Measurements from ENCODE around the gene C6orf163. TPM values are rescaled to one million over a fixed set of nuclear protein-coding genes. Genes with fewer than 3 reads are reported as not detected.

C6orf163 gene
- total RNA-seq, 1 experiment from 2014 or later, result 2.1 TPM

DNA sequence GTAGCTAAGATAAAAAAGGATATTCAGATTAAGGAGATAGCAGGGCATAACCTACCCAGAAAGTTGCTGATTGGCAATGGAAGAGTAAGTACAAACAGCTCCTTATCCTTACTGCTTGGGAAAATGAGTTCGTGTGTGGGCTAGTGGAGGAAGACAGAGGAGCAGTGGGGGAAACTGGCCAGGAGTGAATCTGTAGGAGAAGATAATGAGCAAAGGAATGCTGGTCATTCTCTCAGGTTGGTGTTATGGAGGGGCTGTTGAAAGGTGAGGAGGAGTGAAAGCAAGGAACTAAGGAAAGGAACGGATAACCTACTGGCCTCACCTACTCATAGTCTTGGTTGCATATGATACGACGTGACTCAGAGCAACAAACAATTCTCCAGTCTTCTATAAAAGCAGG, 8.2 kb upstream of the C6orf163 start:
- no TSS peak for BruUV-seq (replicated peaks)
- intact Hi-C loops (cut with micrococcal nuclease; ENCODE audit: unreplicated experiment), result no loop called here
- Histone ChIP-seq H3K4me1 (ENCODE audit: insufficient read depth, low read length, poor library complexity, severe bottlenecking) (peaks cover 15% of the 10 kb centered on the region), H3K27me3 (replicated peaks; ENCODE audit: insufficient read depth, low read depth, low read length, poor library complexity) (no peaks in the 10 kb centered on the region), H3K27ac (ENCODE audit: low read depth, low read length, poor library complexity, severe bottlenecking) (no peak overlapping the region), H3K4me3 (ENCODE audit: low read depth, low read length, poor library complexity, severe bottlenecking) (no peak overlapping the region), H3K9me3 (ENCODE audit: low read depth, low read length, poor library complexity, severe bottlenecking) (no peaks in the 10 kb centered on the region), H3K36me3 (ENCODE audit: insufficient read depth, low read length, poor library complexity, severe bottlenecking) (no peaks in the 10 kb centered on the region)
- no peak for DNase-seq (ENCODE audit: low spot score)
- CTCF ChIA-PET, result no interaction called here
- TF ChIP-seq CTCF (conservative IDR thresholded peaks at IDR 0.05; ENCODE audit: low read depth, low read length) (no peak), EZH2 (IDR thresholded peaks at IDR 0.05; ENCODE audit: borderline replicate concordance, low read depth, low read length, poor library complexity, severe bottlenecking) (no peak)
- POLR2A ChIA-PET (ENCODE audit: low non-redundant PET), result no interaction called here

DNA sequence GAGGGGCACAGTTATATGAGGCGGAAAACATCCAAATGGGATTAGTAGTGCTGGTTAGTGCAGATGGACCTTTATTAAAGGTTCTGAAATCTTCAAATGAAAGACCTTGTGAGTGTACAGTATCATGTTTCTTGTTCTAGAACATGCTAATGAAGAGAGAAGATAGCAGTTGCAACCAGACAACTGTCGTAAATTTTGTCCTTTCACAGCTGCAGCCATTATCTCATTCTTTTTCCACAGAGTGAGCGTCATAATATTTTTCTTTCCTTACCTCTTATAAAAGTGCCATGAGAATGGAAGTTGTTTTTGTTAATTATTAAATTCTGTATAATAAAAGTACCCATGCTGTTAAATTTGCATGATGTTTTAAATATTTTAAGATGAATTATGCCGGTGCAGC, 4.4 kb upstream of the C6orf163 start:
- intact Hi-C loops (cut with micrococcal nuclease; ENCODE audit: unreplicated experiment), result no loop called here
- peak; percentile 11 for DNase-seq (ENCODE audit: low spot score)
- ChIA-PET CTCF (no interaction called here), POLR2A (ENCODE audit: low non-redundant PET) (no interaction called here)
- BruUV-seq (replicated peaks), result no TSS peak
- Histone ChIP-seq H3K27me3 (replicated peaks; ENCODE audit: insufficient read depth, low read depth, low read length, poor library complexity) (no peaks in the 10 kb centered on the region), H3K27ac (ENCODE audit: low read depth, low read length, poor library complexity, severe bottlenecking) (no peak overlapping the region), H3K4me1 (ENCODE audit: insufficient read depth, low read length, poor library complexity, severe bottlenecking) (peaks cover 15% of the 10 kb centered on the region), H3K36me3 (ENCODE audit: insufficient read depth, low read length, poor library complexity, severe bottlenecking) (no peaks in the 10 kb centered on the region), H3K9me3 (ENCODE audit: low read depth, low read length, poor library complexity, severe bottlenecking) (no peaks in the 10 kb centered on the region), H3K4me3 (ENCODE audit: low read depth, low read length, poor library complexity, severe bottlenecking) (no peak overlapping the region)
- no peak for TF ChIP-seq EZH2 (IDR thresholded peaks at IDR 0.05; ENCODE audit: borderline replicate concordance, low read depth, low read length, poor library complexity, severe bottlenecking)
- TF ChIP-seq CTCF (conservative IDR thresholded peaks at IDR 0.05; ENCODE audit: low read depth, low read length), result no peak

- intact Hi-C loops (cut with micrococcal nuclease; ENCODE audit: unreplicated experiment), result no loop called here
- BruUV-seq (replicated peaks), result no TSS peak
- Histone ChIP-seq H3K27me3 (replicated peaks; ENCODE audit: insufficient read depth, low read depth, low read length, poor library complexity) (no peaks in the 10 kb centered on the region), H3K9me3 (ENCODE audit: low read depth, low read length, poor library complexity, severe bottlenecking) (no peaks in the 10 kb centered on the region), H3K4me3 (ENCODE audit: low read depth, low read length, poor library complexity, severe bottlenecking) (no peak overlapping the region), H3K4me1 (ENCODE audit: insufficient read depth, low read length, poor library complexity, severe bottlenecking) (peaks cover 15% of the 10 kb centered on the region), H3K27ac (ENCODE audit: low read depth, low read length, poor library complexity, severe bottlenecking) (no peak overlapping the region), H3K36me3 (ENCODE audit: insufficient read depth, low read length, poor library complexity, severe bottlenecking) (no peaks in the 10 kb centered on the region)
- DNase-seq (ENCODE audit: low spot score), result no peak
- ChIA-PET CTCF (no interaction called here), POLR2A (ENCODE audit: low non-redundant PET) (no interaction called here)
- TF ChIP-seq CTCF (conservative IDR thresholded peaks at IDR 0.05; ENCODE audit: low read depth, low read length), result no peak
Observed at GRCh38 chr6:87341158-87341557, 3.5 kb upstream of the C6orf163 start.
